ENCODE measurements around the gene USP48.

Gene USP48

GRCh38 chr1:21743476-21743875 lies 39.5 kb downstream of the USP48 start:
- DNase-seq: no peak

- DNase-seq: no peak
Observed at GRCh38 chr1:21742578-21742977, 40.4 kb downstream of the USP48 start.

- no peak for DNase-seq
Observed at GRCh38 chr1:21741206-21741605, 41.7 kb downstream of the USP48 start.

- DNase-seq: peak; percentile 7
Observed at GRCh38 chr1:21736876-21737275, 46.1 kb downstream of the USP48 start.

- no peak for DNase-seq
Observed at GRCh38 chr1:21736011-21736410, 46.9 kb downstream of the USP48 start.

- no peak for DNase-seq
Observed at GRCh38 chr1:21734526-21734925, 48.4 kb downstream of the USP48 start.

GRCh38 chr1:21732664-21733063 lies 50.3 kb downstream of the USP48 start:
- no peak for DNase-seq

GRCh38 chr1:21725748-21726392 lies 57.1 kb downstream of the USP48 start:
- no peak for DNase-seq

GRCh38 chr1:21724570-21724969 lies 58.4 kb downstream of the USP48 start:
- no peak for DNase-seq

- DNase-seq: no peak
Observed at GRCh38 chr1:21724098-21724497, 58.9 kb downstream of the USP48 start.

- no peak for DNase-seq
Observed at GRCh38 chr1:21721295-21721985, 61.5 kb downstream of the USP48 start.

GRCh38 chr1:21716169-21716568 lies 66.8 kb downstream of the USP48 start:
- DNase-seq: no peak

- no peak for DNase-seq
Observed at GRCh38 chr1:21707891-21708290, 75.1 kb downstream of the USP48 start.

- DNase-seq: no peak
Observed at GRCh38 chr1:21707086-21707840, 75.7 kb downstream of the USP48 start.

- DNase-seq: no peak
Observed at GRCh38 chr1:21706151-21706835, 76.7 kb downstream of the USP48 start.

GRCh38 chr1:21705303-21705980 lies 77.5 kb downstream of the USP48 start:
- DNase-seq: no peak

- DNase-seq: no peak
Observed at GRCh38 chr1:21704145-21704544, 78.8 kb downstream of the USP48 start.

- no peak for DNase-seq
Observed at GRCh38 chr1:21703318-21703963, 79.5 kb downstream of the USP48 start.

- DNase-seq: no peak
Observed at GRCh38 chr1:21702780-21703179, 80.2 kb downstream of the USP48 start.

- DNase-seq: no peak
Observed at GRCh38 chr1:21701401-21701800, 81.5 kb downstream of the USP48 start.

GRCh38 chr1:21700094-21700493 lies 82.9 kb downstream of the USP48 start:
- DNase-seq: no peak

GRCh38 chr1:21696931-21697330 lies 86.0 kb downstream of the USP48 start:
- DNase-seq: no peak

Data from activated CD4-positive, alpha-beta T cell treated with anti-CD3 and anti-CD28 coated beads, Interleukin-10, Interleukin-2, amounts not matched to agents 100 ng/mL and 50 ng/mL, durations not matched to agents 16 hours and 8 hours (primary cell).